ENCODE data around the gene GEMIN5. TPM values are rescaled to one million over a fixed set of nuclear protein-coding genes. Genes with fewer than 3 reads are reported as not detected.
"Not testable (repeated sequence)": the region's sequence is repeated elsewhere in the genome, so short reads cannot be mapped to it uniquely, and the experiment has no call there.

The GEMIN5 gene
- total RNA-seq, 1 experiment from 2014 or later, result 30.5 TPM

- Mint-ChIP-seq H3K9me3 (ENCODE audit: low read depth, unreplicated experiment) (peaks cover 3% of the 10 kb centered on the region), H3K4me1 (ENCODE audit: low read depth, unreplicated experiment) (no peaks in the 10 kb centered on the region), H3K27me3 (ENCODE audit: unreplicated experiment) (no peaks in the 10 kb centered on the region), H3K27ac (ENCODE audit: unreplicated experiment) (no peak overlapping the region), H3K4me3 (ENCODE audit: low read depth, unreplicated experiment) (no peak overlapping the region), H3K36me3 (ENCODE audit: insufficient read depth, unreplicated experiment) (no peaks in the 10 kb centered on the region)
- no peak for DNase-seq
- intact Hi-C loops (cut with micrococcal nuclease; ENCODE audit: unreplicated experiment), result no loop called here
- no TSS peak for BruUV-seq (replicated peaks)
- CTCF ChIA-PET, result no interaction called here
- TF ChIP-seq CTCF (IDR thresholded peaks at IDR 0.05; ENCODE audit: unreplicated experiment), result no peak
These were observed 39.4 kb upstream of the GEMIN5 start for GRCh38 chr5:154977409-154977808.

- H3K36me3 Mint-ChIP-seq (ENCODE audit: insufficient read depth, unreplicated experiment); DNase-seq; BruUV-seq (replicated peaks); H3K27ac Mint-ChIP-seq (ENCODE audit: unreplicated experiment); H3K4me3 Mint-ChIP-seq (ENCODE audit: low read depth, unreplicated experiment); intact Hi-C loops (cut with micrococcal nuclease; ENCODE audit: unreplicated experiment); H3K4me1 Mint-ChIP-seq (ENCODE audit: low read depth, unreplicated experiment); CTCF ChIA-PET; H3K9me3 Mint-ChIP-seq (ENCODE audit: low read depth, unreplicated experiment); H3K27me3 Mint-ChIP-seq (ENCODE audit: unreplicated experiment): not testable (repeated sequence)
These were observed 38.1 kb upstream of the GEMIN5 start for GRCh38 chr5:154976082-154976481.

GRCh38 chr5:154972476-154973080 lies 34.6 kb upstream of the GEMIN5 start:
- Mint-ChIP-seq H3K36me3 (ENCODE audit: insufficient read depth, unreplicated experiment) (no peaks in the 10 kb centered on the region), H3K27ac (ENCODE audit: unreplicated experiment) (no peak overlapping the region), H3K27me3 (ENCODE audit: unreplicated experiment) (no peaks in the 10 kb centered on the region), H3K4me1 (ENCODE audit: low read depth, unreplicated experiment) (no peaks in the 10 kb centered on the region), H3K9me3 (ENCODE audit: low read depth, unreplicated experiment) (no peaks in the 10 kb centered on the region), H3K4me3 (ENCODE audit: low read depth, unreplicated experiment) (no peak overlapping the region)
- intact Hi-C loops (cut with micrococcal nuclease; ENCODE audit: unreplicated experiment), result loop anchor here (1.0 to 2.0 kb wide), 3 partner anchors 32 to 174 kb away; no protein-coding TSS in a partner anchor
- CTCF ChIA-PET, result interaction anchor here (1.1 to 4.0 kb wide), 3 partner anchors 25 to 56 kb away, joined by 4 to 41 read pairs (median 19); no protein-coding TSS in a partner anchor
- TF ChIP-seq CTCF (IDR thresholded peaks at IDR 0.05; ENCODE audit: unreplicated experiment), result peak; percentile 50
- DNase-seq, result peak; percentile 60
- BruUV-seq (replicated peaks), result no TSS peak

- no peak for TF ChIP-seq CTCF (IDR thresholded peaks at IDR 0.05; ENCODE audit: unreplicated experiment)
- DNase-seq, result no peak
- Mint-ChIP-seq H3K9me3 (ENCODE audit: low read depth, unreplicated experiment) (no peaks in the 10 kb centered on the region), H3K27ac (ENCODE audit: unreplicated experiment) (no peak overlapping the region), H3K4me3 (ENCODE audit: low read depth, unreplicated experiment) (no peak overlapping the region), H3K27me3 (ENCODE audit: unreplicated experiment) (no peaks in the 10 kb centered on the region), H3K4me1 (ENCODE audit: low read depth, unreplicated experiment) (no peaks in the 10 kb centered on the region), H3K36me3 (ENCODE audit: insufficient read depth, unreplicated experiment) (no peaks in the 10 kb centered on the region)
- intact Hi-C loops (cut with micrococcal nuclease; ENCODE audit: unreplicated experiment), result no loop called here
- CTCF ChIA-PET, result interaction anchor here (0.7 to 4.0 kb wide), 3 partner anchors 32 to 57 kb away, joined by 4 to 41 read pairs (median 19); no protein-coding TSS in a partner anchor
- no TSS peak for BruUV-seq (replicated peaks)
These were observed 33.5 kb upstream of the GEMIN5 start for GRCh38 chr5:154971501-154971900.

- intact Hi-C loops (cut with micrococcal nuclease; ENCODE audit: unreplicated experiment), result no loop called here
- Mint-ChIP-seq H3K9me3 (ENCODE audit: low read depth, unreplicated experiment) (no peaks in the 10 kb centered on the region), H3K36me3 (ENCODE audit: insufficient read depth, unreplicated experiment) (no peaks in the 10 kb centered on the region), H3K27me3 (ENCODE audit: unreplicated experiment) (no peaks in the 10 kb centered on the region), H3K4me1 (ENCODE audit: low read depth, unreplicated experiment) (no peaks in the 10 kb centered on the region), H3K4me3 (ENCODE audit: low read depth, unreplicated experiment) (no peak overlapping the region), H3K27ac (ENCODE audit: unreplicated experiment) (no peak overlapping the region)
- BruUV-seq (replicated peaks), result no TSS peak
- TF ChIP-seq CTCF (IDR thresholded peaks at IDR 0.05; ENCODE audit: unreplicated experiment), result no peak
- CTCF ChIA-PET, result interaction anchor here (0.7 to 4.0 kb wide), 3 partner anchors 33 to 58 kb away, joined by 4 to 41 read pairs (median 19); no protein-coding TSS in a partner anchor
- no peak for DNase-seq
These were observed 32.7 kb upstream of the GEMIN5 start for GRCh38 chr5:154970759-154971158.
